RPMI7951 (cell line): Measurements from ENCODE around the gene ATG101. TPM values are rescaled to one million over a fixed set of nuclear protein-coding genes. Genes with fewer than 3 reads are reported as not detected.
A peak's percentile ranks its signal among the peaks of the same experiment; 100 is the strongest.

Source experiments
- DNase-seq: peaks from one replicate; pipeline ENCODE4 v3.0.0-alpha.2; 2012; ENCODE audit warnings: low read depth
- total RNA-seq: library from RNA; depleted of rRNA; stranded (reverse); fragments of >200 nt; shearing (Covaris generic); gene quantifications from 2 replicates; pipeline ENCODE4 v1.2.3, GENCODE V29; 2014

ATG101 gene
- total RNA-seq, 1 experiment from 2014 or later = 46.5 TPM

DNA sequence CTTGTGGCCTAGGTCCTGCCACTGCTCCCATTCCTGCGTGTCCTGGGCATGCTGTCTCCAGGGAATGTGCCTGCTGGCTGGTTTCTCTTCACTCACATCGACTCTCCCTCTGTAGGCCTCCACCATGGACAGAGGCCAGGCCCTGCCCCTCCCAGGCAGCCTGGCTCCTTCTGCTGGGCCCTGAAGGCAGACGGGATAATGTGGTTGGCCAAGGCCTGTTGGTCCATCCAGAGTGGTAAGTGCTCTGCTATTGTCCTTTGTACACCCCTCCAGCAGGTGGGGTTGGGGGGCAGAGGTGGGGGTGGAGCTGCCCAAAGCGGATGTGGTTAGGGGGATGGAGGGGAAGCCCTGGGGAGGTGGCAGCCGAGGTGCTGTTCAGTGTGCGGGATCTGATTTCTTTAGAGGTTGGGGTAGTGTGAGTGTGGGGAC, 28.1 kb upstream of the ATG101 start:
- no peak for DNase-seq

DNA sequence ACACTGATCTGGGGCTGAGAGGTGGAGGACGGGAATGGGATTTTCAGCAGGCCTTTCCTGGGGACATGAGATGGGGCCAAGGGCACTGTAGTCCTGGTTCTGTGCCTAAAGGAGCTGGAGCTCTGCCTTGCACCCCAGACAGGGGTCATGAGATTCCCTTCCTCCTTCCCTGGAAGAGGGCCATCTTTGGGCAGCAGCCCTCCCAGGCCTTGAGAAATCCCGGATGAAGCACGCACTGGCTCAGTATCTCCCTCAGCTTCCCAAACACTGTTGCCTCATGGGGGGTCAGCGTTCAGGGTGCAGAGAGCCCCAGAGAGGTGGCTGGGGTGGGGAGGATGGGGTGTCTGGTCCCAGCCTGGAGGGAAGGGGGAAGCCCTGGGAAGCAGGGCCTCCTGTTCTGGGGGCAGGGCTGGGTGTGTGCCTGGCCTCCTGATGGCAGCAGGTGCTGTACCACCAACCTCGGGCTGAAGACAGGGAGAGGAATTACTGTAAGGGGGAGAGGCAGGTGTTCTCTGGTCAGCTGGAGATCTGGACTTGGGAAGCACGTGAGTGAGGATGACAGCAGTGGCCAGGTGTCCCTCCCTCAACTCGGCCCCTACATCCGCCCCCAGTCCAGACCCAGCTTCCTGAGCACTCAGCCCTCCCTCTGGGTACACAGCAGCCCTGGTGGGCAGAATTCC, 26.9 kb upstream of the ATG101 start:
- DNase-seq = no peak

DNA sequence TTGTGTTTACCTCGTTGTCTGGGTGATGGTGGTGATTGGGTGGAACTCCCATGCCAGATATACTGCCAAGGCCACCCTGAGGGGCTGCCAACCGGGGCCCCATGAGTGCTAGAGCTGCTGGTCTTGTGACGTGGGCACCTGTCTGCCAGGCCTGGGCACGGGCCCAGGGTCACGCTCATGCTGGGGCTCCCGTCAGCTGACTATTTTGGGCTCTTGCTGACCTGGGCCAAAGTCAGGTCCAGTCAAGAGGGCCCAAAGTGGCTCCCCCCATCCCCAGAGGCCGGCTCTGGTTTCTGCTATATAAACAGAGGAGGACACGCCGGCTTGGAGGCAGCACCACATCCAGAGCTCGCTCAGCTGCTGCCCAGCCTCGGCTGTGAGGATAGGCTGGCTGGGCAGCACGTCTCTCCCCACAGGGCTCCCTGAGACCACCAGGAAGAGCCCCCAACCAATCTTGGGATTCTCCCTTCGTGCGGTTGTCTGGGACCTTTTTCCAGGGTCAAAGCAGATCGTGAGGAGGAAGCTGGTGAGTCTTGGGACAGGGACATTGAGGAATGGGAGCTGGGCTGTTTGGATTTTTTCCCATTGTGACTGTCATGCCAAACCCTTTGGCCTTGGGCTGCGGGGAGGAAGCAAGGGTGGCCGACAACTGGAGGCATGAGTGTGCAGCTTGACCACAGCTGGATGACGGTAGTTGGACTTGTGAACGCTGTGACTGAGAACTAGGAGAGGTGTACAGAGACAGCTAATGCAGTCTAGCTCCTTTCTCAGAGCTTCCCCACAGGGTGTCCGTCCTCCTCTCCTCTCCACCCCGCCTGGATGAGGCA, 26.2 kb upstream of the ATG101 start:
- peak; percentile 62 for DNase-seq

DNA sequence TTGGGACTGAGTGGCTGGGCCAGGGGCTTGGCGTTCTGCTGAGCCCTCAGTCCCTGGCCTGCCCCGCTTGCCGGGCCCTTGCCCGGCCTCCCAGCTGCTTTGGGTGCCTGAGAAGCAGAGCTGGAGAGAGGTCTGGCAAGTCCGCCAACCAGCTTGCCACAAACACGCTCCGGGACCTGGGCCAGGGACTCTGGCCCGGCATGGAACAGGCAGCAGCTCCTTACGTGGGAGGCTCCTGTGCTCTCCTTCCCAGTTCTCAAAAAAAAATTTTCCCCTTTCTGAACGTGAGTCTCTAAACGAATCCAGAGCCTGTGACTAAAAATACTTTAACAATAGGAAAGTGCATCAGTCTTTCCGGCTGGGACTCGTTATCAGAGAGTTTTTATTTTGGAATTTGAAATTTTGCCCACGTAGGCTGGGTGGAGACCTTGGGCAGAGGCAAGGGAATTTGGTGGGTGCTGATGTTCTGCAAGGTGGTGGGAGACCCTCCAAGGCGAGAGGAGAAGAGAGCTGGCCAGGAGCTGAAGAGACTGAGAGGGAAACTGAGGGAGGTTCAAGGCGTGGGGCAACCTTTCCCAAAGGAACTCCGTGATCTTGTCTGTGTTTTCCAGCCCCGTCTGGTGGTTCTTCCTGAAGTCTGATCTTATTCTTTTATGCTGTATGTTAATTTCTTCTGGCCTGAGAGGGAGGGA, 25.3 kb upstream of the ATG101 start:
- peak; percentile 59 for DNase-seq

GRCh38 chr12:52045794-52046199, 24.0 kb upstream of the ATG101 start:
- DNase-seq = no peak

DNA sequence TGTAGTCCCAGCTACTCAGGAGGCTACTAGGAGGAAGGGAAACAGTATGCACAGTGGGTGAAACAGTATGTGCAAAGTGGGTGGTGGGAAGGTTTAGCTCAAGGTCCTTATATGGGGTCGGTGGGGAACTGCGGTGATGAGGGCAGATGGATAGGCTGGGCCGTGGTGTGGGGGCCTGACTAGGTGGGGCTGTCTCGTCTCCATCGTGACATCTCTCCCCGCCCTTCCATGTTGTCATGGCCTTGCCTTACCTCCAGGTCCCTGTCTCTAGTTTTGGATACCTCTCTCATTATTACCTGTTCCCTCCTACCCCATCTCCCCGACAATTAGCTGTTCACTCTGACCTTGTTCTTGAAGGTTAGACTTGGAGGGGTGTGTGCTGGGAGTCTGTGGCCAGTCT, 22.9 kb upstream of the ATG101 start:
- DNase-seq = no peak

DNA sequence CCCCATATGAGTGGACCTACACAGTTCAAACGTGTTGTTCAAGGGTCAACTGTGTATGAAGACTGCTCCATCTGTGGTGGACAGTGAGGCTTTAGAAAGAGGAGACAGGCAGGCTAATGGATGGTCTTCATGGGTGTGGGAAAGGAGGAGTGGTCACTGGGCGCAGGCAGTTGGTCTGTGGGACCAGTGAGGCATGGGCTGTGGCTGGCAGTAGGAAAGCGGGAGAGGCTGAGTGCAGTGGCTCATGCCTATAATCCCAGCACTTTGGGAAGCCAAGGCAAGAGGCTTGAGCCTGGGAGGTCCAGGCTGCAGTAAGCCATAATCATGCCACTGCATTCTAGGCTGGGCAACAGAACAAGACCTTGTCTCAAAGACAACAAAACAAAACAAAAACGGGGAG, 20.5 kb upstream of the ATG101 start:
- DNase-seq = no peak

DNA sequence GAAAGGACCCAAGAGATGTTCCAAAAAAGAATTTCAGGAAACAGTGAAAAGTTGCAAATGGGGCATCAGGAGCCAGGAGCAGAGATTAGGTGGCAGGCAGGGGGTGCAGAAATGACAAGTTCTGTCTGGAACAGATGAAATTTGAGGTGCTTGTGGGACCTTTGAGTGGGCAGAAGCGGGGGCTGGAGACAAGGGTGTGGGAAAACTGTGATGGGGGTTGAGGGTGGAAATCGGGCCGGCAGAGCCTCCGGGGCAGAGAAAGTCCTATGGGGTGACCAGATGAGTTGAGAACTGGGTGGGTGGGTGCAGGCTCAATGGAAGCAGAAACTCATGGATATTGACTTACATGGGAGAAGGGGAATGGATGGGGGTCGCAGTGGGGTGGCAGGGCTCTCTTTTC, 20.1 kb upstream of the ATG101 start:
- DNase-seq = no peak

GRCh38 chr12:52050116-52050757, 19.5 kb upstream of the ATG101 start:
- no peak for DNase-seq

DNA sequence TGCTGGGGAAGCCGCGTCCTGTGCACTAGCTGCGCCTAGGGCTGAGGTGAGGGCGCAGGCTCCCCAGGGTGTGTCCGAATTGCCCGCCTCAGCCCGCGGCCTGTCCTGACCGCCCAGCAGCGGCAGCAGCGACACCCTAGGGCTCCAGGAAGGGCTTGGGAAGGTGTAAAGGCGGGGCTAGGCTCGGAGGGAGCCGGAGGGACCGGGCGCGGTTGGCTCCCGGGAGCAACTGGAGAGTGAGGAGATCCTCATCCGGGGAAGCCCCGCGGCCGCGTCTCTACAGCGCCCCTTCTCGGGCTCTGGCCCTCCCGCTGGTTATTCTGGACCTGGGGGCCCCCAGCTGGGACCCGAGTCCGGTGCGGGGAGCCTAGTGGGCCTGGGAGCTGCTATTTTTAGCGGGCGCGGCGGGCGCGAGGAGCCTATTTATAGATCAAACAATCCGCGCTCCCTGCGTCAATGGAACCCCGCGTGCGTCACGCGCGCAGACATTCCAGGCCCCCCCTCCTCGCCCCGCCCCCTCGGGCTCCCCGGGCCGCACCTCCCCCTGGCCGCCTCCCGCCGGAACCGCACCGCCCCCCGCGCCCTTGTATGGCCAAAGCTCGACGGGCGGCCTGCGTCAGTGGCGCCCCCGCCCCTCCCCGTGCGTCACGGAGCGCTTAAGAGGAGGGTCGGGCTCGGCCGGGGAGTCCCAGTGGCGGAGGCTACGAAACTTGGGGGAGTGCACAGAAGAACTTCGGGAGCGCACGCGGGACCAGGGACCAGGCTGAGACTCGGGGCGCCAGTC, 18.8 kb upstream of the ATG101 start, which contains the start of gene NR4A1:
NR4A1 (plus strand) TSS at position 685 of the 784 bp plus-strand sequence. CDS start 2,887 bp downstream, outside the sequence.
- peak; percentile 92 for DNase-seq

GRCh38 chr12:52052468-52053186, 17.2 kb upstream of the ATG101 start:
- no peak for DNase-seq

- no peak for DNase-seq
These were observed 16.1 kb upstream of the ATG101 start for GRCh38 chr12:52053536-52054209.

DNA sequence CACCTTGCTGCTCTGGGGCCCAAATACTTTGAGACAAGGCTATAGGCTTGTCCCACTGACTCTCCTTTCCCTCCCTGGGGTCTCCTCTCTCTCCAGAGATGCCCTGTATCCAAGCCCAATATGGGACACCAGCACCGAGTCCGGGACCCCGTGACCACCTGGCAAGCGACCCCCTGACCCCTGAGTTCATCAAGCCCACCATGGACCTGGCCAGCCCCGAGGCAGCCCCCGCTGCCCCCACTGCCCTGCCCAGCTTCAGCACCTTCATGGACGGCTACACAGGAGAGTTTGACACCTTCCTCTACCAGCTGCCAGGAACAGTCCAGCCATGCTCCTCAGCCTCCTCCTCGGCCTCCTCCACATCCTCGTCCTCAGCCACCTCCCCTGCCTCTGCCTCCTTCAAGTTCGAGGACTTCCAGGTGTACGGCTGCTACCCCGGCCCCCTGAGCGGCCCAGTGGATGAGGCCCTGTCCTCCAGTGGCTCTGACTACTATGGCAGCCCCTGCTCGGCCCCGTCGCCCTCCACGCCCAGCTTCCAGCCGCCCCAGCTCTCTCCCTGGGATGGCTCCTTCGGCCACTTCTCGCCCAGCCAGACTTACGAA, 15.4 kb upstream of the ATG101 start:
- DNase-seq = no peak

DNA sequence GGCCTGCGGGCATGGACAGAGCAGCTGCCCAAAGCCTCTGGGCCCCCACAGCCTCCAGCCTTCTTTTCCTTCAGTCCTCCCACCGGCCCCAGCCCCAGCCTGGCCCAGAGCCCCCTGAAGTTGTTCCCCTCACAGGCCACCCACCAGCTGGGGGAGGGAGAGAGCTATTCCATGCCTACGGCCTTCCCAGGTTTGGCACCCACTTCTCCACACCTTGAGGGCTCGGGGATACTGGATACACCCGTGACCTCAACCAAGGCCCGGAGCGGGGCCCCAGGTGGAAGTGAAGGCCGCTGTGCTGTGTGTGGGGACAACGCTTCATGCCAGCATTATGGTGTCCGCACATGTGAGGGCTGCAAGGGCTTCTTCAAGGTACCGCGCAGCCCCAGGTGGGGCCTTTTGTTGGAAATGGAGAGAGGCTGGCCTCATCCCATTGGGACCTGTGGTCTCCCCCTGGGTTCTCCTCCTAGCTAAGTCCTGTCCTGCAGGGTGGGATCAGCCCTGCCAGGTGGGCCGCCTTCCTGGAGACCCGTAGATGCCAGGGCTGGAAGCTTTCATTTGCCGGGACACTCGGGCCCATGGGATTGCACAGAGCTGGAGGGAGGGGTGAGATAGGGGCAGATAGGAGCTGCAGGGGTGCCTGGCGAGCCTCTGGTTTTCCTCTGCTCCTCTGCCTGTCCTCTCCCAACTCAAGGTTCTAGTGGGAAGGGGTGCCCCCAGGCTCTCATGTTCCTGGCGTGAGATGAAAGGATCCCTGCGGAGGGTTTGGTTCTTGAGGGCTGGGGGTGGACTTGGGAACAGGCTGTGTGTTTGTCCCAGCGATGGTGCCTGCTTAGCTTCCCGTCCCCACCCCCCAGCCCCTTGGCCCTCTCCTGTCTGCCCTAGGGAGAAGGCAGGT, 14.7 kb upstream of the ATG101 start:
- no peak for DNase-seq

GRCh38 chr12:52055731-52056711, 13.8 kb upstream of the ATG101 start:
- DNase-seq = no peak

DNA sequence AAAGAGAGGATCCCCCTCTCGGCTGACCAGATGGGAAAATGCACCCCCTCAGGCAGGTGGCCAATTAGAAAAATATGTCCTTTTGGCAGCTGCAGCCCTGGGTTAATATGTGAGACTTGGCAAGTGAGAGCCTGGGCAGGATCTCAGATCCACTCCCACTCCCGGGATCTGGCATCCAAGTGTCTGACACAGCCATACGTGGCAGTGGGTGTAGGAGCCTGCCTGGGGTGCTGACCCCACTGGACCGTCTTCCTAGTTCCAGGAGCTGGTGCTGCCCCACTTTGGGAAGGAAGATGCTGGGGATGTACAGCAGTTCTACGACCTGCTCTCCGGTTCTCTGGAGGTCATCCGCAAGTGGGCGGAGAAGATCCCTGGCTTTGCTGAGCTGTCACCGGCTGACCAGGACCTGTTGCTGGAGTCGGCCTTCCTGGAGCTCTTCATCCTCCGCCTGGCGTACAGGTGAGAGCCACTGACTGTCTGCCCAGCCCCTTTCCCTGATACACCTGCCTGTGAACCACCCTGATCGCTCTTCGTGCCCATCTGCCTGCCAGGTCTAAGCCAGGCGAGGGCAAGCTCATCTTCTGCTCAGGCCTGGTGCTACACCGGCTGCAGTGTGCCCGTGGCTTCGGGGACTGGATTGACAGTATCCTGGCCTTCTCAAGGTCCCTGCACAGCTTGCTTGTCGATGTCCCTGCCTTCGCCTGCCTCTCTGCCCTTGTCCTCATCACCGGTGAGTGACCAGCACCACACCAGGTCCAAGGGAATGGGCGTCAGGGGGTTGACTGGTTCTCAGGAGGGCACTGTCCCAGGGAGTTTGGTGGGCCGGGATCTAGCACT, 12.8 kb upstream of the ATG101 start:
- DNase-seq = no peak
